Measurements from ENCODE around the gene TOR2A. TPM values are rescaled to one million over a fixed set of nuclear protein-coding genes. Genes with fewer than 3 reads are reported as not detected.

Gene TOR2A
- total RNA-seq, 1 donor from 2014 or later: 5.5 TPM

DNA sequence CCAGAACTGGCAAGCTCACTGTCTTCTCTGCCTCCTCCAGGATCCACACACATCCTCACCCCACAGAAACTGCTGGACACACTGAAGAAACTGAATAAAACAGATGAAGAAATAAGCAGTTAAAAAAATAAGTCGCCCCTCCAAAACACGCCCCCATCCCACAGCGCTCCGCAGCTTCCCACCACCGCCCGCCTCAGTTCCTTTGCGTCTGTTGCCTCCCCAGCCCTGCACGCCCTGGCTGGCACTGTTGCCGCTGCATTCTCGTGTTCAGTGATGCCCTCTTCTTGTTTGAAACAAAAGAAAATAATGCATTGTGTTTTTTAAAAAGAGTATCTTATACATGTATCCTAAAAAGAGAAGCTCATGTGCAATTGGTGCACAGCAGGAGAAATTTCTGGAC lies 44.4 kb downstream of the TOR2A start:
- Mint-ChIP-seq H3K4me3 (no peak overlapping the region), H3K27me3 (ENCODE audit: insufficient read depth, low read depth) (peaks cover 3% of the 10 kb centered on the region), H3K36me3 (peaks cover 22% of the 10 kb centered on the region), H3K27ac (no peak overlapping the region), H3K9me3 (no peaks in the 10 kb centered on the region), H3K4me1 (peaks cover 10% of the 10 kb centered on the region)
- Histone ChIP-seq H3K4me3 (no peak overlapping the region), H3K27ac (no peak overlapping the region), H3F3A (ENCODE audit: low read depth) (peaks cover 2% of the 10 kb centered on the region), H2AFZ (replicated peaks) (no peak overlapping the region), H3K9me3 (ENCODE audit: low read depth) (no peaks in the 10 kb centered on the region), H3K36me3 (no peaks in the 10 kb centered on the region), H3K4me1 (no peaks in the 10 kb centered on the region), H3K4me2 (no peak overlapping the region), H4K20me1 (ENCODE audit: low read depth) (no peaks in the 10 kb centered on the region), H3K79me2 (ENCODE audit: low read depth) (no peaks in the 10 kb centered on the region), H3K9ac (no peak overlapping the region), H3K27me3 (no peaks in the 10 kb centered on the region)
- no peak for DNase-seq (ENCODE audit: low spot score)
- TF ChIP-seq EZH2 (IDR thresholded peaks at IDR 0.05): no peak

DNA sequence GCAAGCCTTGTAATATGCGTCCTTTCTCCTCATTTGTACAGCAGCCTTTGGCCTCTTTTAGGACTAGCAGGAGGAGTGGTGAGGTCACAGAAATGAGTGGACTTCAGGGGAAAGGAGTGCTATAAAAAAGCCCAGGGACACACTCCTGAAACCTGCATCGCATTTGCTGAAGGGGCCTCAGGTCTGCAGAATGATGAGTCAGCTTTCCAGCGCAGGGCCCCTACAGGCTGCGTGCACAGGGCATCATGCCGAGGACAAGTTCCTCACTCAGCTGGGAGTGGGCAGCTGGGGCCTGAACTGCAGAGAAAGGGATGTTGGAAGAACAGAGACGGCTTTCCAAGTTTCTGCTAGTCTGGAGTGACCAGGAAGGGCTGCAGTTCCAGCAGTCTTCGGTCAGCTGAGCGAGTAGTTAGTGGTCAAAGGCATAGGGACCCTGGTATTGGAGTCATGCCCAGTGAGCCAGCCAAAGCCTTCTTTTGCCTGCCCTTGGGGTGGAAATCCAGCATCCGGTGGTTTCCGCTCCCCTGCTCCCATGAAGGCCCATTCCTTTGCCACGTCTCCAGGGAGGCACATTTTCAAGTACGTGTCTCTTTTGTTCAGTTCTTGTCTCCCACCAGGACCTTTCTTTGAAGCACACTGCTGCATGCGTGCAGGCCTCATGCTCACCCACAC lies 45.6 kb downstream of the TOR2A start:
- TF ChIP-seq, protein P1, sequence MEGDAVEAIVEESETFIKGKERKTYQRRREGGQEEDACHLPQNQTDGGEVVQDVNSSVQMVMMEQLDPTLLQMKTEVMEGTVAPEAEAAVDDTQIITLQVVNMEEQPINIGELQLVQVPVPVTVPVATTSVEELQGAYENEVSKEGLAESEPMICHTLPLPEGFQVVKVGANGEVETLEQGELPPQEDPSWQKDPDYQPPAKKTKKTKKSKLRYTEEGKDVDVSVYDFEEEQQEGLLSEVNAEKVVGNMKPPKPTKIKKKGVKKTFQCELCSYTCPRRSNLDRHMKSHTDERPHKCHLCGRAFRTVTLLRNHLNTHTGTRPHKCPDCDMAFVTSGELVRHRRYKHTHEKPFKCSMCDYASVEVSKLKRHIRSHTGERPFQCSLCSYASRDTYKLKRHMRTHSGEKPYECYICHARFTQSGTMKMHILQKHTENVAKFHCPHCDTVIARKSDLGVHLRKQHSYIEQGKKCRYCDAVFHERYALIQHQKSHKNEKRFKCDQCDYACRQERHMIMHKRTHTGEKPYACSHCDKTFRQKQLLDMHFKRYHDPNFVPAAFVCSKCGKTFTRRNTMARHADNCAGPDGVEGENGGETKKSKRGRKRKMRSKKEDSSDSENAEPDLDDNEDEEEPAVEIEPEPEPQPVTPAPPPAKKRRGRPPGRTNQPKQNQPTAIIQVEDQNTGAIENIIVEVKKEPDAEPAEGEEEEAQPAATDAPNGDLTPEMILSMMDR (IDR thresholded peaks at IDR 0.05): no peak
- no peak for TF ChIP-seq EZH2 (IDR thresholded peaks at IDR 0.05)
- no peak for TF ChIP-seq EZH2phosphoT487 (IDR thresholded peaks at IDR 0.05)
- H3K4me1 ChIP-seq: no peaks in the 10 kb centered on the region
- no peak overlapping the region for H3K4me2 ChIP-seq
- no peak for DNase-seq (ENCODE audit: low spot score)
- H3K27me3 ChIP-seq: no peaks in the 10 kb centered on the region
- Mint-ChIP-seq H3K36me3 (peaks cover 25% of the 10 kb centered on the region), H3K4me1 (peaks cover 10% of the 10 kb centered on the region), H3K27ac (no peak overlapping the region), H3K4me3 (no peak overlapping the region), H3K9me3 (no peaks in the 10 kb centered on the region), H3K27me3 (ENCODE audit: insufficient read depth, low read depth) (peaks cover 6% of the 10 kb centered on the region)
- H3K9ac ChIP-seq: no peak overlapping the region
- no peak overlapping the region for H2AFZ ChIP-seq (replicated peaks)
- H3K36me3 ChIP-seq: no peaks in the 10 kb centered on the region
- no peaks in the 10 kb centered on the region for H4K20me1 ChIP-seq (ENCODE audit: low read depth)
- H3K27ac ChIP-seq: no peak overlapping the region
- no peaks in the 10 kb centered on the region for H3K79me2 ChIP-seq (ENCODE audit: low read depth)
- no peaks in the 10 kb centered on the region for H3K9me3 ChIP-seq (ENCODE audit: low read depth)
- no peaks in the 10 kb centered on the region for H3F3A ChIP-seq (ENCODE audit: low read depth)
- no peak overlapping the region for H3K4me3 ChIP-seq

DNA sequence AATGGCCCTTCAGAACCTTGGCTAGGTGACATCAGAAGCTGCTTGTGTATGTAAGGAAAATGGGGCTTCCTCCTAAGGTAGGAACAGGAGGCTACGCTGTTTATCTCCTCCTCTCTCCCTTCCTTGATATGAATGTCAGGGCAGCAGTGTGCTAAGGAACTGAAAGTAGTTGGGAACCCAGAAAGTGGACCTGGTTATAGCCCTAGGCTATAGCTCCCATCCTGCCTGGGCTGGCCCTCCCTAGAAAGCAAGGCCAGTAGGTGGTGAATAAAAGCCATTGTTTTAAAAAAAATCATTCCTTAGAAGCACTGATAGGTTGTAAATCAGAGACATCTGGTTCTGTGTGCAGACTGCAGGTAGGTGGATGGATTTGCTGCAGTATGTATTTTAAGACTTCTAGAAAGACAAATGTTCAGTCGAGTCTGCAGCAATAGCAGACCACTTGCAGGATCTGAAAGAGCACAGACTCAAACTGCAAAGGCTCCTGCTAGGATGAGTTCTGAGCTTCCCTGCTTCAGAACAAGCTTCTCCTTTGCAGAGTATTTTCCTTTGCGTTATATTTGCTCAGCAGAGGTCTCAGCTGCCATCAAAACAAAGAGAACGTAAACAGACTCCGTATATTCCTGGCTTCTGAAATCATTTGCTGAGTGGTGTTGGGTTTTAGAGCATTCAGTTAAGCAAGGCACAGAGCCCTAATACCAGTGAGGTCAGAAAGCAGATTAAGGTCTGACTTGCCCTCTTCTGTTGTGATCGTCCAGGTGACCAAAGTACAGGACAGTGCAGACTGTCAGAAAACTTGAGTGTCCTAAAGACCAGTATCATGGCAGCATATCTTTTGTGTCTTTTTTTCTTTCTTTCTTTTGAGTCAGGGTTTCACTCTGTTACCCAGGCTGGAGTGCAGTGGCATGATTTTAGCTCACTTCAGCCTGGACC lies 48.4 kb downstream of the TOR2A start:
- no peaks in the 10 kb centered on the region for H3K27me3 ChIP-seq
- no peaks in the 10 kb centered on the region for H3F3A ChIP-seq (ENCODE audit: low read depth)
- H3K4me1 ChIP-seq: no peaks in the 10 kb centered on the region
- Mint-ChIP-seq H3K9me3 (no peaks in the 10 kb centered on the region), H3K27me3 (ENCODE audit: insufficient read depth, low read depth) (peaks cover 9% of the 10 kb centered on the region), H3K36me3 (peaks cover 28% of the 10 kb centered on the region), H3K4me3 (no peak overlapping the region), H3K4me1 (peaks cover 4% of the 10 kb centered on the region), H3K27ac (no peak overlapping the region)
- no peaks in the 10 kb centered on the region for H3K79me2 ChIP-seq (ENCODE audit: low read depth)
- H4K20me1 ChIP-seq (ENCODE audit: low read depth): no peaks in the 10 kb centered on the region
- H3K9ac ChIP-seq: no peak overlapping the region
- H3K4me3 ChIP-seq: no peak overlapping the region
- H3K27ac ChIP-seq: no peak overlapping the region
- no peak overlapping the region for H3K4me2 ChIP-seq
- no peaks in the 10 kb centered on the region for H3K9me3 ChIP-seq (ENCODE audit: low read depth)
- no peak for DNase-seq (ENCODE audit: low spot score)
- TF ChIP-seq, protein P1 (IDR thresholded peaks at IDR 0.05): no peak
- TF ChIP-seq EZH2phosphoT487 (IDR thresholded peaks at IDR 0.05) (no peak), EZH2 (IDR thresholded peaks at IDR 0.05) (no peak)
- H2AFZ ChIP-seq (replicated peaks): no peak overlapping the region
- no peaks in the 10 kb centered on the region for H3K36me3 ChIP-seq

Data from neural progenitor cell (in vitro differentiated cells).